SK-N-SH (cell line): ENCODE measurements around the gene GHRL. TPM values are rescaled to one million over a fixed set of nuclear protein-coding genes. Genes with fewer than 3 reads are reported as not detected.

Experiments
- CTCF ChIA-PET: fragments of 300-600, 350-600 bp; formaldehyde crosslinking; extraction: SDS; loops from one replicate; lab custom pipeline; 2021; lab: Yijun Ruan, JAX
- POLR2A ChIA-PET: fragments of 350-600 bp; sonication (Branson Sonifier 250); formaldehyde crosslinking; extraction: SDS; loops from one replicate; lab custom pipeline; 2020; ENCODE audit warnings: antibody characterized with exemption, inconsistent platforms; lab: Yijun Ruan, JAX
- DNase-seq: peaks from one replicate; pipeline ENCODE4 v3.0.0; 2012
- H2AFZ ChIP-seq: fragments of 200-600 bp; sonication (generic); 2 replicates; pipeline ENCODE4 v1.8.1; 2016; ENCODE audit warnings: antibody characterized with exemption, mild to moderate bottlenecking, low read depth
- H3F3A ChIP-seq: fragments of 200-600 bp; sonication (generic); replicated peaks from 2 replicates; pipeline ENCODE3; 2016; ENCODE audit warnings: antibody characterized with exemption, mild to moderate bottlenecking; ENCODE audit not compliant: insufficient read depth
- H3K27ac ChIP-seq, 2 experiments: fragments of 200-500 bp in 1 of 2; fragments of 200-600 bp in 1 of 2; sonication (Bioruptor generic) in 1 of 2; sonication (generic), shearing (Covaris generic) in 1 of 2; 2 replicates each; pipeline versions ENCODE4 v1.5.1 to v1.6.1; 2014 to 2016; ENCODE audit warnings: low read depth in 2 of 2, inconsistent platforms in 1 of 2, low read length in 1 of 2, mild to moderate bottlenecking in 1 of 2, mixed read lengths in 1 of 2
- H3K27me3 ChIP-seq: fragments of 200-600 bp; sonication (generic), shearing (Covaris generic); 2 replicates; pipeline ENCODE4 v1.6.1; 2016; ENCODE audit warnings: mixed run types; ENCODE audit not compliant: insufficient read depth
- H3K36me3 ChIP-seq, 2 experiments: fragments of 200-500 bp in 1 of 2; fragments of 200-600 bp in 1 of 2; sonication (Bioruptor generic) in 1 of 2; sonication (generic) in 1 of 2; replicated peaks in 1 of 2; 2 replicates each; pipeline versions ENCODE3 to v1.5.1; 2014 to 2016; ENCODE audit warnings: low read length in 1 of 2, mild to moderate bottlenecking in 1 of 2; ENCODE audit not compliant: insufficient read depth in 2 of 2, control insufficient read depth in 1 of 2
- H3K4me1 ChIP-seq, 2 experiments: fragments of 200-500 bp in 1 of 2; fragments of 200-600 bp in 1 of 2; sonication (Bioruptor generic) in 1 of 2; sonication (generic), shearing (Covaris generic) in 1 of 2; 2 replicates each; pipeline versions ENCODE4 v1.5.1 to v1.6.1; 2014 to 2016; ENCODE audit warnings: low read depth in 1 of 2, low read length in 1 of 2, mixed run types in 1 of 2; ENCODE audit not compliant: insufficient read depth in 2 of 2, control insufficient read depth in 1 of 2
- H3K4me2 ChIP-seq: fragments of 200-600 bp; sonication (generic), shearing (Covaris generic); 2 replicates; pipeline ENCODE4 v1.6.1; 2017; ENCODE audit warnings: mixed run types
- H3K4me3 ChIP-seq, 2 experiments: fragments of 200-500 bp in 1 of 2; fragments of 200-600 bp in 1 of 2; sonication (Bioruptor generic) in 1 of 2; sonication (generic), shearing (Covaris generic) in 1 of 2; 2 replicates each; pipeline versions ENCODE4 v1.5.1 to v1.8.1; 2014 to 2016; ENCODE audit warnings: low read depth in 2 of 2, inconsistent platforms in 1 of 2, low read length in 1 of 2, mild to moderate bottlenecking in 1 of 2, mixed read lengths in 1 of 2, moderate library complexity in 1 of 2
- H3K79me2 ChIP-seq: fragments of 200-600 bp; sonication (generic); 2 replicates; pipeline ENCODE4 v1.8.1; 2017; ENCODE audit warnings: mild to moderate bottlenecking; ENCODE audit not compliant: insufficient read depth
- H3K9ac ChIP-seq: fragments of 200-600 bp; sonication (generic); 2 replicates; pipeline ENCODE4 v1.6.1; 2017; ENCODE audit warnings: mixed run types
- H3K9me2 ChIP-seq: fragments of 200-600 bp; sonication (generic); 2 replicates; pipeline ENCODE4 v1.6.1; 2017; ENCODE audit warnings: mixed run types
- H3K9me3 ChIP-seq: fragments of 200-600 bp; sonication (generic); 2 replicates; pipeline ENCODE4 v1.6.1; 2017; ENCODE audit warnings: mixed run types, mild to moderate bottlenecking, moderate library complexity
- H4K20me1 ChIP-seq: fragments of 200-600 bp; sonication (generic); 2 replicates; pipeline ENCODE4 v1.6.1; 2017; ENCODE audit warnings: mild to moderate bottlenecking, mixed run types; ENCODE audit not compliant: insufficient read depth
- CHD2 ChIP-seq: fragments of 150-350 bp; IDR thresholded peaks from 2 replicates; pipeline ENCODE4 v1.6.1; 2018; ENCODE audit warnings: low read length; ENCODE audit not compliant: partially characterized antibody
- ELF1 ChIP-seq: IDR thresholded peaks from 2 replicates; pipeline ENCODE4 v1.4.0; 2012
- EZH2phosphoT487 ChIP-seq: fragments of 200-600 bp; sonication (generic); IDR thresholded peaks from 2 replicates; pipeline ENCODE4 v1.6.1; 2017; ENCODE audit warnings: low read depth, mixed run types, mild to moderate bottlenecking, antibody characterized with exemption, moderate library complexity, borderline replicate concordance
- FOSL2 ChIP-seq: IDR thresholded peaks from 2 replicates; pipeline ENCODE4 v1.4.0; 2012; ENCODE audit warnings: low read depth, mild to moderate bottlenecking, moderate library complexity, borderline replicate concordance
- FOXJ3 ChIP-seq: sonication (generic); formaldehyde crosslinking; IDR thresholded peaks from 2 replicates; pipeline ENCODE4 v1.5.1; 2020; ENCODE audit warnings: mild to moderate bottlenecking, missing genetic modification reagents
- JUND ChIP-seq: IDR thresholded peaks from 2 replicates; pipeline ENCODE4 v1.4.0; 2012
- MXI1 ChIP-seq: IDR thresholded peaks from 2 replicates; pipeline ENCODE4 v1.6.1; 2012; ENCODE audit warnings: mild to moderate bottlenecking, low read depth, low read length, improper control_type of control experiment
- NFIC ChIP-seq: IDR thresholded peaks from 2 replicates; pipeline ENCODE4 v1.4.0; 2012; ENCODE audit warnings: borderline replicate concordance
- NRF1 ChIP-seq: IDR thresholded peaks from 2 replicates; pipeline ENCODE4 v1.6.1; 2012; ENCODE audit warnings: low read depth, mild to moderate bottlenecking, low read length
- POLR2AphosphoS5 ChIP-seq: IDR thresholded peaks from 2 replicates; pipeline ENCODE4 v1.6.1; 2012; ENCODE audit warnings: low read depth, low read length
- RAD21 ChIP-seq: IDR thresholded peaks from 2 replicates; pipeline ENCODE4 v1.6.1; 2012; ENCODE audit warnings: mild to moderate bottlenecking, low read length
- RFX5 ChIP-seq: IDR thresholded peaks from 2 replicates; pipeline ENCODE4 v1.6.1; 2012; ENCODE audit warnings: mild to moderate bottlenecking, improper control_type of control experiment, low read length
- TEAD4 ChIP-seq: IDR thresholded peaks from 2 replicates; pipeline ENCODE4 v1.4.0; 2012; ENCODE audit warnings: mild to moderate bottlenecking, borderline replicate concordance; ENCODE audit not compliant: insufficient read depth
- WGBS: methylation state at CpG from one replicate; pipeline ENCODE4 v1.1.6; 2017; ENCODE audit warnings: low lambda C conversion rate; 5-methylcytosine and 5-hydroxymethylcytosine counted together
- polyA plus RNA-seq, 3 experiments: library from polyadenylated mRNA; depleted of rRNA; stranded (reverse); fragments of >200 nt; gene quantifications; 2 replicates each; pipeline ENCODE4 v1.2.3, GENCODE V29; 2012
- TF ChIP-seq, protein P1 (sequence below): IDR thresholded peaks from 2 replicates; pipeline ENCODE4 v1.6.1; 2012; ENCODE audit warnings: mild to moderate bottlenecking, low read depth, low read length, moderate library complexity
- TF ChIP-seq, protein P2 (sequence below): IDR thresholded peaks from 2 replicates; pipeline ENCODE4 v1.4.0; 2012; ENCODE audit warnings: low read depth, borderline replicate concordance
- TF ChIP-seq, protein P3 (sequence below): IDR thresholded peaks from 2 replicates; pipeline ENCODE4; 2012
- TF ChIP-seq, protein P4 (sequence below): IDR thresholded peaks from 2 replicates; pipeline ENCODE4 v1.4.0; 2012; ENCODE audit warnings: low read depth, borderline replicate concordance
- TF ChIP-seq, protein P5 (sequence below): fragments of 150-350 bp; IDR thresholded peaks from 2 replicates; pipeline ENCODE4 v1.6.1; 2016; ENCODE audit warnings: mild to moderate bottlenecking, low read depth, low read length

Gene GHRL
- polyA plus RNA-seq, 1 of the 3 experiments (the other 2 are of a cell fraction): not detected

DNA sequence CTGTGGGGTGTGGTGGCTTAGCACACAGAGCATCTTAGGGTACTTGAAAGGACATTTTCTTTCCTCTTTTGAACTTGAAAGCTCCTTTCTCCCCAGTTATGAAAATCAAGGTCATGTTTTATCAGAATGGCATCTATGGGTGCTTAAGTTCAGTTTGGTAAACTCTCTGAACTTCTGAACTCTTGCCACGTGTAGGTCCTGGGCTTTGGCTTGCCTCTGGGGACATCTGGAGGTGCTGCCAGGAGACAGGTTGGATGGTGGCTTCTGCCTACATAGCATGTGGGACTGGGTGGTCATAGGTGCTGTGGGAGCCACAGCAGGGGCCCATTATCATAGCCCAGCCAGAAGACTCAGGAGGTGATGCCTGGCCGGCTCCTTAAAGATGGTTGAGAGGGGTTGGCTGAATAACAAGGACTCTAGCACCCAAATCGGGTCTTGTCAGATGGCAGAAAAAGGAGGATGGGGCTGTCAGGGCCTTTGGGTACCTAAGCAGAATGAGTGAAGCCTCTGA, 15.6 kb downstream of the GHRL start (continued):
- TF ChIP-seq, protein P1, sequence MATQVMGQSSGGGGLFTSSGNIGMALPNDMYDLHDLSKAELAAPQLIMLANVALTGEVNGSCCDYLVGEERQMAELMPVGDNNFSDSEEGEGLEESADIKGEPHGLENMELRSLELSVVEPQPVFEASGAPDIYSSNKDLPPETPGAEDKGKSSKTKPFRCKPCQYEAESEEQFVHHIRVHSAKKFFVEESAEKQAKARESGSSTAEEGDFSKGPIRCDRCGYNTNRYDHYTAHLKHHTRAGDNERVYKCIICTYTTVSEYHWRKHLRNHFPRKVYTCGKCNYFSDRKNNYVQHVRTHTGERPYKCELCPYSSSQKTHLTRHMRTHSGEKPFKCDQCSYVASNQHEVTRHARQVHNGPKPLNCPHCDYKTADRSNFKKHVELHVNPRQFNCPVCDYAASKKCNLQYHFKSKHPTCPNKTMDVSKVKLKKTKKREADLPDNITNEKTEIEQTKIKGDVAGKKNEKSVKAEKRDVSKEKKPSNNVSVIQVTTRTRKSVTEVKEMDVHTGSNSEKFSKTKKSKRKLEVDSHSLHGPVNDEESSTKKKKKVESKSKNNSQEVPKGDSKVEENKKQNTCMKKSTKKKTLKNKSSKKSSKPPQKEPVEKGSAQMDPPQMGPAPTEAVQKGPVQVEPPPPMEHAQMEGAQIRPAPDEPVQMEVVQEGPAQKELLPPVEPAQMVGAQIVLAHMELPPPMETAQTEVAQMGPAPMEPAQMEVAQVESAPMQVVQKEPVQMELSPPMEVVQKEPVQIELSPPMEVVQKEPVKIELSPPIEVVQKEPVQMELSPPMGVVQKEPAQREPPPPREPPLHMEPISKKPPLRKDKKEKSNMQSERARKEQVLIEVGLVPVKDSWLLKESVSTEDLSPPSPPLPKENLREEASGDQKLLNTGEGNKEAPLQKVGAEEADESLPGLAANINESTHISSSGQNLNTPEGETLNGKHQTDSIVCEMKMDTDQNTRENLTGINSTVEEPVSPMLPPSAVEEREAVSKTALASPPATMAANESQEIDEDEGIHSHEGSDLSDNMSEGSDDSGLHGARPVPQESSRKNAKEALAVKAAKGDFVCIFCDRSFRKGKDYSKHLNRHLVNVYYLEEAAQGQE: no peak
- TF ChIP-seq ELF1: no peak
- no peak for TF ChIP-seq MXI1
- TF ChIP-seq CHD2: no peak
- TF ChIP-seq, protein P2, sequence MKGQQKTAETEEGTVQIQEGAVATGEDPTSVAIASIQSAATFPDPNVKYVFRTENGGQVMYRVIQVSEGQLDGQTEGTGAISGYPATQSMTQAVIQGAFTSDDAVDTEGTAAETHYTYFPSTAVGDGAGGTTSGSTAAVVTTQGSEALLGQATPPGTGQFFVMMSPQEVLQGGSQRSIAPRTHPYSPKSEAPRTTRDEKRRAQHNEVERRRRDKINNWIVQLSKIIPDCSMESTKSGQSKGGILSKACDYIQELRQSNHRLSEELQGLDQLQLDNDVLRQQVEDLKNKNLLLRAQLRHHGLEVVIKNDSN: no peak
- TF ChIP-seq, protein P3, sequence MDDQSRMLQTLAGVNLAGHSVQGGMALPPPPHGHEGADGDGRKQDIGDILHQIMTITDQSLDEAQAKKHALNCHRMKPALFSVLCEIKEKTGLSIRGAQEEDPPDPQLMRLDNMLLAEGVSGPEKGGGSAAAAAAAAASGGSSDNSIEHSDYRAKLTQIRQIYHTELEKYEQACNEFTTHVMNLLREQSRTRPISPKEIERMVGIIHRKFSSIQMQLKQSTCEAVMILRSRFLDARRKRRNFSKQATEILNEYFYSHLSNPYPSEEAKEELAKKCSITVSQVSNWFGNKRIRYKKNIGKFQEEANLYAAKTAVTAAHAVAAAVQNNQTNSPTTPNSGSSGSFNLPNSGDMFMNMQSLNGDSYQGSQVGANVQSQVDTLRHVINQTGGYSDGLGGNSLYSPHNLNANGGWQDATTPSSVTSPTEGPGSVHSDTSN: no peak
- TF ChIP-seq JUND: no peak

DNA sequence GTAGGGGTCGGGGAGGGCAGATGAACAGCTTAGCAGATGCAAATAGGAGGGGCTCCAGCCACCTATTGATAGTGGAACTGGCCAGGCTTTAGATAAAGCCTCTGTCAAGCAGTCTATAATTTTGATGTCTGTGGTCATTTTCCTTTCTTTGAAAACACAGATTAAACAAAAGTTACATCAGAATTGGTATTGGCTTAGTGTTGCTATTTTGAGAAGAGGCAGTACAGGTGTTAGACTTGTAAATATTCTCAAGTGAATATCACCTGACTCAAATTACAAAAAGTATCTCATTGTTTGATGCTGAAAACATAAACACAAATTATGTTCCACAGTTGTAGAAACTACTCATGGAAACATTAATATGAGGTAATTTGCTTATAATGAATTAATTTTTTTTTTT, 18.1 kb downstream of the GHRL start:
- no peak overlapping the region for H3K9ac ChIP-seq
- TF ChIP-seq, protein P4, sequence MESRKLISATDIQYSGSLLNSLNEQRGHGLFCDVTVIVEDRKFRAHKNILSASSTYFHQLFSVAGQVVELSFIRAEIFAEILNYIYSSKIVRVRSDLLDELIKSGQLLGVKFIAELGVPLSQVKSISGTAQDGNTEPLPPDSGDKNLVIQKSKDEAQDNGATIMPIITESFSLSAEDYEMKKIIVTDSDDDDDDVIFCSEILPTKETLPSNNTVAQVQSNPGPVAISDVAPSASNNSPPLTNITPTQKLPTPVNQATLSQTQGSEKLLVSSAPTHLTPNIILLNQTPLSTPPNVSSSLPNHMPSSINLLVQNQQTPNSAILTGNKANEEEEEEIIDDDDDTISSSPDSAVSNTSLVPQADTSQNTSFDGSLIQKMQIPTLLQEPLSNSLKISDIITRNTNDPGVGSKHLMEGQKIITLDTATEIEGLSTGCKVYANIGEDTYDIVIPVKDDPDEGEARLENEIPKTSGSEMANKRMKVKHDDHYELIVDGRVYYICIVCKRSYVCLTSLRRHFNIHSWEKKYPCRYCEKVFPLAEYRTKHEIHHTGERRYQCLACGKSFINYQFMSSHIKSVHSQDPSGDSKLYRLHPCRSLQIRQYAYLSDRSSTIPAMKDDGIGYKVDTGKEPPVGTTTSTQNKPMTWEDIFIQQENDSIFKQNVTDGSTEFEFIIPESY: no peak
- TF ChIP-seq NFIC: no peak
- no peak for TF ChIP-seq RFX5
- TF ChIP-seq TEAD4: no peak
- TF ChIP-seq FOXJ3 (CRISPR knock-in tag): no peak
- TF ChIP-seq MXI1: no peak
- TF ChIP-seq EZH2phosphoT487: no peak
- TF ChIP-seq, protein P5, sequence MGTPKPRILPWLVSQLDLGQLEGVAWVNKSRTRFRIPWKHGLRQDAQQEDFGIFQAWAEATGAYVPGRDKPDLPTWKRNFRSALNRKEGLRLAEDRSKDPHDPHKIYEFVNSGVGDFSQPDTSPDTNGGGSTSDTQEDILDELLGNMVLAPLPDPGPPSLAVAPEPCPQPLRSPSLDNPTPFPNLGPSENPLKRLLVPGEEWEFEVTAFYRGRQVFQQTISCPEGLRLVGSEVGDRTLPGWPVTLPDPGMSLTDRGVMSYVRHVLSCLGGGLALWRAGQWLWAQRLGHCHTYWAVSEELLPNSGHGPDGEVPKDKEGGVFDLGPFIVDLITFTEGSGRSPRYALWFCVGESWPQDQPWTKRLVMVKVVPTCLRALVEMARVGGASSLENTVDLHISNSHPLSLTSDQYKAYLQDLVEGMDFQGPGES: no peak
- TF ChIP-seq NRF1: no peak
- no peak for TF ChIP-seq FOSL2
- no peak for TF ChIP-seq POLR2AphosphoS5
- no peak for TF ChIP-seq JUND
- TF ChIP-seq ELF1: no peak
- no peak for TF ChIP-seq RAD21
- DNase-seq: no peak
- no peaks in the 10 kb centered on the region for H3K9me3 ChIP-seq
- H3K36me3 ChIP-seq: peaks cover 27 to 40% of the 10 kb centered on the region in 2 experiments
- 81% methylated on average over 1 of the region's 1 CpG for WGBS
- H2AFZ ChIP-seq: no peak overlapping the region
- ChIA-PET POLR2A (no interaction called here), CTCF (interaction anchor here (3.0 kb wide), 1 partner anchor 11 kb away, joined by 14 read pairs; no protein-coding TSS in a partner anchor)
- peaks cover 23% of the 10 kb centered on the region for H4K20me1 ChIP-seq
- no peak overlapping the region for H3K4me2 ChIP-seq
- H3K4me1 ChIP-seq: peaks cover 4 to 6% of the 10 kb centered on the region in 2 experiments; a peak in 2 of 4 replicates
- H3K9me2 ChIP-seq: no peaks in the 10 kb centered on the region
- H3K27me3 ChIP-seq: no peaks in the 10 kb centered on the region
- H3F3A ChIP-seq: peaks cover 4% of the 10 kb centered on the region
- no peak overlapping the region for H3K4me3 ChIP-seq
- peaks cover 81% of the 10 kb centered on the region for H3K79me2 ChIP-seq
- no peak overlapping the region for H3K27ac ChIP-seq
